NCI-H2029 (cell line): Measurements from ENCODE around the gene CCDC85C.

Source experiments
- DNase-seq: peaks from one replicate; lab custom pipeline; 2025; lab: John Stamatoyannopoulos, UW

Gene CCDC85C

DNA sequence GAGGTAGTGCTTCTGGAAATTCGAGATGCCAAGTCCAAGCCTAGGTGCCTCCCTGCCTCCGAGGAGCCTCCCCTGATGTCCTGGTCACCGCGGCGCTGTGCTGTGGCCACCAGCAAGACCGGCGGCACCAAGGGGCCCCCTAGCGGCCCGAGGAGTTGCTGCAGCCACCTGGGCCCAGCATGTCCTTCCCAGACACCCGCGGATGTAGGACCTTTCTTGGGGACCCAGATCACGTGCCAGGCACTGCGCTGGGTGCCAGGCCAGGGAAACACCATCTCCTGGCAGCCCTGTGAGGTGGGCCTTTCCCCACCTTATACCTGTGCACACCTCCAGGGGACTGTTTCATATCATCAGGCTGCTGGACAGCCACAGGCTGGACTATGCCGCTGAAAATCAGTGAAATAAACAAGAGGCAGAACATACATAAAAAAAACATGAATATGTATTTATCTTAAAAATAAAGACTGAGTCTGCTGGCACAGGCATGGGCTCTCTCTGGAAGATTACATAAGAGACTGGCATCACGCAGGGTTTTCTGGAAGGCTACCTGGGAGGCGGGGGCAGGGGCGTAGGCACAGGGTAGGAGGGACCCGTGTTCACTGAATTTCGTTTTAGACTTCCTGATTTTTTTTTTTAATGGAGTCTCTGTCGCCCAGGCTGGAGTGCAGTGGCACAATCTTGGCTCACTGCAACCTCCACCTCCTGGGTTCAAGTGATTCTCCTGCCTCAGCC is 25.0 kb upstream of the CCDC85C start:
- DNase-seq = peak; percentile 22

DNA sequence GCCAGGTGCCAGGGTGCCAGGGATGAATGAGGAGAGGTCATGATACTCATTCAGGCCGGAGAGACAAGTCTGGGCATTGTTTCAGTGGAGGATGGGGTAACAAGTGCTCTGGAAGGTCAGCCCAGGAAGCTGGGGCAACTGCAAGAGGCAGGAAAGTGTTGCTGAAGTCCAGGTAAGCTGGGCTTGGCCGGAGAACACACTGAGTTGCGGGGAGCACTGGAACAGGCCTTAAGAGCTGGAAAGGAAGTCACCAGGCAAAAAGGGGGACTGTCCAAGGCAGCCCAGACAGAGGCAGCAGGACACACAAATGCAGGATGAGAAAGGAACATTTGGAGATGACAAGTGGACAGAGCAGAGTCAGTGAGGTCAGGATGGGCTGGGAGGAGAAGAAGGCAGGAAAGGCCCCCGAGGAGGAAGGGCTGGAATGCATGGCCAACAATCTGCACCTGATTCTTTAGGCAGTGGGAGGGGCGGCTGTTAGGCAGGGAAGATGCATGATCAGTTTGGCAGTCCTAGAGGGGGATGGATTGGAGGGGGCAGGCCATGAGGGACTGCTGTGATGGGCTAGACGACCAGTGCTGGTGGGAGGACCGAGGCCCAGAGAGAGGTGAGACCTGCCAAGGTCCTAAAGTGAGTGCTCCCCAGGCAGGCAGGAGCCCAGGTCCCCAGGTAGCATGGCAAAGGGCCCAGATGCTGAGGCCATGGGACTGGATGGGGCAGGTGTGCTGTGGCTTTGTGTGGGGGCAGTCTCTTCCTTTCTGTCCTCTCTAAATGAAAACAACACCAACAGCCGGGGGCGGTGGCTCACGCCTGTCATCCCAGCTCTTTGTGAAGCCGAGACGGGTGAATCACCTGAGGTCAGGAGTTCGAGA is 23.7 kb upstream of the CCDC85C start:
- DNase-seq = no peak

DNA sequence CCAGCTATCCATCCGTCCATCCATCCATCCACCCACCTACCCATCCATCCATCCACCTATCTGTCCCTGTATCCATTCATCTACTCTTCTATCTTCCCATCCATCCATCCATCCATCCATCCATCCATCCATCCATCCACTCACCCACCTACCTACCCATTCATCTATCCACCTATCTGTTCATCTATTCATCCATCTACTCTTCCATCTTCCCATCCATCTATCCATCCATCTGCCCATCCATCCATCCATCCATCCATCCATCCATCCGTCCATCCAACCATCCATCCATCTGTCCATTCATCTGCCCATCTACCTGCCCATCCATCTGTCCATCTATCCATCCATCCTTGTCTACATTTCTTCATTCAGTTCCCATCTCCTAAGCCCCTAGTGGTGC is 23.1 kb upstream of the CCDC85C start:
- DNase-seq = no peak

DNA sequence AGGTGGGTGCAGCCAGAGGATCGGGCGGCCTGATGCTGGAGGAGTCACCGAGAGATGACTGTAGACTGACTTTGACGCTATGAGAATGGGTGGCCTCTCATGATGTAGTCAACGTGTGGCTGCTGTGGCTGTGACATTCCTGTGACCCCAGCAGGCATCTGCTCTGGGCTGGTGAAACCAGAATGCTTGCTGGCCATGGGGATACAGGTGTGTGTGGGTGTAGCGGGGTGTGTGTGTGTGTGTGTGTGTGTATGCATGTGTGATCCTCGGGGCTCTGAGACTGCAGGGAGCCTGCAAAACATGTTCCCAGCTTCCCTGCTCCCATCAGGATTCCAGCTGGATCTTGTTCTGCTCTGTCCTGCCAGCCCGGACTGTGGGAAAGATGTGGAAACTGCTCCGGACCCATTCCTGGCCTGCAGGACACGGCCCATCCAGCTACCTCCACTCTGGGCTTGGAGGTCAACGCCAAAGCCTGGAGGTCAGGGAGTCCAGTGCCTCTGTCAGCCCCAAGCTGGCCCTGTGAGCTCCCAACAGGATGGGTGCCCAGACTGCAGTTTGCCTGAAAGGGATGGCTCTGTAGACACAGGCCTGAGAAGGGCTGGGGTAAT is 22.1 kb upstream of the CCDC85C start:
- DNase-seq = no peak

DNA sequence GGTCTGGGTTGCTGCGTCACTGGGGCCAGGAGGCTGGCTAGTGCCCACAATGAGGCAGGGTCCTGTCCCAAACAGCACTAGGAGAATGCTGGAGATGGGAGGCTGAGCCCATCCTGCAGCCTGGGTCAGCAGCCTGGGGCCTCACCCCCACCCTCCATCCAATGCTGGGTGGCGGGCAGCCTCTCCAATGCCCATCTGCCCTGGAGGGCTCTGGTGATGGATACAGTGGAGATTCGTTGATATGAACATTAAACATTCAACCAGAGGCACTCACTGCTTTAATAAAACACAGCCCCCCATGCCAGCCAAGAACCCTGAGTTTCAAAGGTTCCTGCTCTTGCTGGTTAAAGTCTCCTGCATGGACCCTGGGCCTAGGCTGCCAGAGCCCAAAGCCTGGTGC is 21.5 kb upstream of the CCDC85C start:
- no peak for DNase-seq

DNA sequence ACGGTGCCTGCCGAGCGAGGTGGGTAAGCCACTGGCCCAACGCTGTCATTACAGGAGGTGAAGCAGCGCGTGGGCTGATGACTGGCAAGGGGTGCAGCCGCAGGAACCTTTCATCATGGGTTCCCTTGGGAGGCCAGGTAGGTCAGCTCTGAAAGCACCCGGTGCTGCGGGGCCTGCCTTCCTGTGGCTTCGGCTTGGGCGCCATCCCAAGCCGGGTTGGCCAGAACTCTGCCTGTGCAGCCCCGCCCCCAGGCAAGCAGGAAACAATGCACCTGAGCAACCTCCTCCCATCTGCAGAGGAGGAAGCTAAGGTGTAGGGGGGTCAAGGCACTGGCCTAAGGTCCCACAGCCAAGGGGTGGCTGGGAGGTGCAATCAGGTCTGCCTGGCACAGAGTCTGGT is 21.0 kb upstream of the CCDC85C start:
- DNase-seq = no peak

DNA sequence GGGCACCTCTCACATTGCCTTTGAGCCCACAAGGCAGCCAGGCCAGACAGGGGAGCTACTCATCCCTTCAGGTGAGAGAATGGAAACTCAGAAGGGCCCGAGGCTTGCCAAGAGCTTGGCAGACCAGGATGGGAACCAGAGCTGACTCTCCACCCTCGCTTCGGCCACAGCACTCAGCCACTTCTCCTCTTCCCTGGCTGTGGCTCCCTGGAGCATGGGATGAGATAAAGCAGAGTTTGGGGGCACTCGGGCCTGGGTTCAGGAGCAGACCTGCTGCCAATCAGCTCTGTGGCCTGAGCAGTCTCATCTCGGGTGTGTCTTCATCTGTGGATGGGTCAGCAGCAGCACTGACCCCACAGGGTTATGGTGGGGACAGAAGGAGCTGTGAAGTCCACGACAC is 20.0 kb upstream of the CCDC85C start:
- DNase-seq = no peak

DNA sequence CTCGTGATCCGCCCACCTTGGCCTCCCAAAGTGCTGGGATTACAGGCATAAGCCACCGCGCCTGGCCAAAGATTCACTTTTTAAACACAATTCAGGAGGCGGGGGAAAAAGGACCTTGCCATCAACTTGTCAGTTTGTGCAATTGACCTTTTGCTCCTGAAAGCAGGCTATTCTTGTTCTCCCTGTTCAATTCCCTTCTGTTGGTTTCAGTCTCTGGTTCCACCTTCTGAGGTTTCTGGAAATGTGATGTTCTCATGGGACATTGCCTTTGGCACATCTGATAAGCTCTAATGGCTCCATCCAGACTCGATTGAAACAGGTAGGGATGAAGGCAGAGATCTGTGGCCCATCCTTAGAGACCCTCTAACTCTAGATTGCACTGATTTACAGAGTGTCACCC is 17.9 kb upstream of the CCDC85C start:
- no peak for DNase-seq

DNA sequence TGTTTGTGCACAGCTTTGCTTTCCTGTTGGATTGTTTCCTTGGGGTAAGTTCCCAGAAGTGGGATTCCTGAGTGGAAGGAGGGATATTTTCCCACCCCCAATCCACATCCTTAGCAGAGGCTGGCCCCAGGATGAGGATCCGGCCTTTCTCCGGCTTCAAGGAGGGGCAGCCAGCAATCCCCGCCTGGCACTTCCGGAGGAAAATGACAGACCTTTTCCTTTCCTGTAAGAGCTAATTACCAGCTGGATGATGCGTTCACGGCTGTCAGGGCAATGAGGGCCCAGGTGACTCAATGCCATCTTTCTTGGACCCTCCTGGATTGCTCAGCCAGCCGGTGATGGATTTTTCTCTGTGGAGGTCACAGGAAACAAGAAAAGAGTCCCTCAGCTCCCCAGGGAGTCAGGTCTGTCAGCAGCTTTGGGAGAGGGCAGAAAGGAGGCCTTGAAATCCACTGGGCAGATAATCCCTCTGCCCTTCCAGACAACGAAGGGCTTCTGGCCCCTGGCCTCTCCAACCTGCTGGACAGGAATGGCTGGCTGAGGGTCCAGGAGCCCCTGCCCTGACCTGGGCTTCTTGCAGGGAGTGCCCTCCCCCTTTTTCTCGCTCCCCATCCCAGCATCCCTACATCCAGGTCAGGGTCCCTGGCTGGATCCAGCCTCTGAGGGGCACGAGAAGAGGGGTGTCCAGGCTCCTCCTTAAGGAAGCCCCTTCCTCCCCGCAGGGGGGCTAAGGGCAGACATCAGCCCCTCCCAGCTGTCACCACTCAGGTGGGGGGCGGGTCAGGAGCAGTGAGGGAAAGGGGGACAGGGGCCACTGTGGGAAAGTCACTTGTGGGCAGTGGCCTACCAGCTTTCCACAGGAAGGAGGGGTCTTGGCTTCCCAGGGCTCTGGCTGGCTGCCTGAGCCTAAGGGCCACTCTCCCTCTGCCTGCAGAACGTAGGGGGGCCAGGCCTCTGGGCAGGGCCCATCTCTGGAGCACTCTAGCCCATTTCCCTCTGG is 16.1 kb upstream of the CCDC85C start:
- no peak for DNase-seq

DNA sequence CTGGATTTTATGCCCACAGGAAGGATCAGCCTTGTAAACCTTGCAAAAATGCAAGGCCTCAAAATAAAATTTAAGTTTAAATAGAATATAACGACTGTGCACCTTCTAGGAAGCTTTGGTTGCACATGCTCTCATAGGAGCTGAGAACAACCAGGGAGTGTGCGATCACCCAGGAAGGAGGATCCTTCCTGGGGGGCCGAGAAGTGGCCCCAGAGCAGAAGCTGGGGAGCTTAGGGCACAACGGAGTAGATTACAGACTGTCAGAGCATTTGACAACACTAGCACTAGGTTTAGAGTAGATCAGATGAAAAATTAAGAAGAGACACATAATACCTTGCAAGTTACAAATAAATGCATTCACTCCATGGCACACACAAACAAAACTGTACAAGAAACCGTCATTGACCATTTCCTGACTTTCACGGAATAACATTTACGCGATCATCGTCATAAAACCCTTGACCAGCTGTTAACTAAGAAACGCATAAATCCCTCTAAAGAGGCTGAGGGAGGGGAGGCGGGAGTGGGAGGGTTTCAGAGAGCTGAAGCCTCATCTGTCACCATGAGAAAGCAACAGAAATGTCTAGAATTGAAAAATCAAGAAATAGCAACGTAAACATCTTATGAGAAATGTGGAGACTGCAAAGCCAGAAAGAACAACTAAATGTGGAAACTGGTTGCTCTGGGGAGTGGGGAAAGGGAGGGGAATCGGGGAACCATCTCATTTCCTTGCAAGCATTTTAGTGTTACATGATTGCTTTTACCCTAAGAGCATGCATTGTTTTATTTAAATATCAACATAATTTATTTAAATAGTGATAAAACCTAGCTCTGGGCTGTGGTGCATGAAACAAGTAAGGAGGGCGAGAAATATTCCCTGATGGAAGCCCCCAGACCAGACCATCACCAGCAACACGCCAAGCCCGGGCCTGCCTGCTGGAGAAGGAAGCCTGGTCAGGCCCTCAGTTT is 13.1 kb upstream of the CCDC85C start:
- no peak for DNase-seq

DNA sequence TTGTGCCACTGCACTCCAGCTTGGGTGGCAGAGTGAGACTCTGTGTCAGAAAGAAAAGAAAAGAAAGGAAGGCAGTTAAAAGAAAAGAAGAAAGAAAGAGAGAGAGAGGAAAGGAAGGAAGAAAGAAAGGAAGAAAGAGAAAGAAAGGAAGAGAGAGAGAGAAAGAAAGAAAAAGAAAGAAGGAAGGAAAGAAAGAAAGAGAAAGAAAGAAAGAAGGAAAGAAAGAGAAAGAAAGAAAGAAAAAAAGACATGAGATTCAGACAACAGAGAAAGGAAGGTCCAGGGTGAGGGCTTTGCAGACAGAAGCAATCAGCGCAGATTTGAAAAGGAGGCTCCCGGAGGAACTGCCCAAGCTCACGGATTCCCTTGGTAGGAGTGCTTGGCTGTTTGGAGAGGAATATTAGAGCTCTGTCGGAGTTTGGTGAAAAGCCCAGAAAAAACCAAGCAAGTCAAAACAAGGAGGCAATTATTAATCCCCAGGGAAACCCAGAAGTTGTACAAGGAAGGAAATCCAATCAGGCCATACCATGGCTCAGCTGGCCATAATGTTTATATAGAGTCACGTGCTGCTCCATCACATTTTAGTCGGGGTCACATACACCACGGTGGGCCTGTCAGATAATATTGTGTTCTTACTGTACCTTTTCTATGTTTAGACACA is 11.6 kb upstream of the CCDC85C start:
- DNase-seq = no peak

DNA sequence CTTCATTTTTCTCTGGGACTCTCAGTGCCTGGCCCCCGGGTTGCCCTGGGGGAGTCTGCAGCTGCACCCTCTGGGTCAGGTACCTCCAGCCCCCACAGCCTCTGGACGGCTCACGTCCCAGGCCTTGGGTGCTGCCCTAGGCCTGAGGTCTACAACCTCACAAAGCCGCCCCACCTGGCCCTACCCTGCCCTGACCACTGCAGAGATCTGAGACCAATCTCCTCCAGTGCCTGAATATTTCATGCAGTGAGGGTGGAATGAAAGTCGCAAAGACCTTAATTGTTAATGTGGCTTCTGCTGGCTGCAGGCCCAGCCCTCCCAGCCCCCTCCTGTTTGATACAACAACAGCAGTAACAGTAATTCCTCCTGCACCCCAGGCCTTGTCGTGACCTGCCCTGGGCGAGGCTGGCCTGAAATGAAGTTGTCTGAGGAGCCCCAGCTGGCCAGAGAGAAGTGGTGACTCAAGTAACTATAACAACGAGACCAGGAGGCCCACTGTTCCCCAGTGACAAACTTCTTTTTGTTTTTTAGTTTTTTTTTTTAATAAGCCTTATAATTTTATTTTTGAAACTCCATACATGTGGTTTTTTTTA is 8.8 kb upstream of the CCDC85C start:
- DNase-seq = no peak

DNA sequence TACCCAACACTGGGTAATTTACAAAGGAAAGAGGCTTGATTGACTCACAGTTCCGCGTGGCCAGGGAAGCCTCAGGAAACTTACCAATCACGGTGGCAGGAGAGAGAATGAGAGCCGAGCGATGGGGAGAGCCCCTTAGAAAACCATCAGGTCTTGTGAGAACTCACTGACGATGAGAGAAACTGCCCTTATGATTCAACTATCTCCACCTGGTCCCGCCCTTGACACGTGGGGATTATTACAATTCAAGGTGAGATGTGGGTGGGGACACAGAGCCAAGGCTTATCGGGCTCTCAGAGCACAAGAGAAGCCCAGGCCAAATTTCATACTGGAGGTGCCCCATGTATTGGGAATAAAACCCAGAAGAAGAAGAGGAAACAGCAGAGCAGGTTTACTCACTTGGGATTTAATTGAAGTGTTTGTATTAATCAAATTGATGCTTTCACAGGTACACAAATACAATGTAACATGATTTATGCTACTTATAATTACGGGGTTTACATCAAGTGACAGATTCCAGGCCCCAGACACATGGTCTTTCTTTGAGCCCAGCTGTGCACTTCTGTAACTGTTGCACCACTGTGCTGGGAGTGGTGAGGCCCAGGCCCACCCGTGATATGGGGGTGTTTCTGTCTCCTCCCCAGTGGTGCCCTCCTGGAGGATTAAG is 8.2 kb upstream of the CCDC85C start:
- no peak for DNase-seq

DNA sequence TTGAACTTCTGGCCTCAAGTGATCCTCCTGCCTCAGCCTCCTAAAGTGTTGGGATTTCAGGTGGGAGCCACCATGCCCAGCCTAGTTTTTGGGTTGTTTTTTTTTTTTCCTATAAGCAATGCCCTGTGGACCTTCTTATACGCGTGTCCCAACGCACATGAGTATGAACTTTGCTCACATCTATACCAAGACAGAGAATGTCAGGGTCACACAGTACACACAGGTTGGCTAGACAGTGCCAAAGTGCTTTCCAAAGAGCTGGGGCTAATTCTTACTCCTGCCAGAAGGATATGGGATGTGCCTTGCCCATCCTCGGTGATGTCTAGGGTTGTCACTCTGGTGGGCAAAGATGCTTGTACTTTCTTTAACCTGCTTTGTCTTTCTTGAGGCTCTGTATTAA is 7.6 kb upstream of the CCDC85C start:
- no peak for DNase-seq

DNA sequence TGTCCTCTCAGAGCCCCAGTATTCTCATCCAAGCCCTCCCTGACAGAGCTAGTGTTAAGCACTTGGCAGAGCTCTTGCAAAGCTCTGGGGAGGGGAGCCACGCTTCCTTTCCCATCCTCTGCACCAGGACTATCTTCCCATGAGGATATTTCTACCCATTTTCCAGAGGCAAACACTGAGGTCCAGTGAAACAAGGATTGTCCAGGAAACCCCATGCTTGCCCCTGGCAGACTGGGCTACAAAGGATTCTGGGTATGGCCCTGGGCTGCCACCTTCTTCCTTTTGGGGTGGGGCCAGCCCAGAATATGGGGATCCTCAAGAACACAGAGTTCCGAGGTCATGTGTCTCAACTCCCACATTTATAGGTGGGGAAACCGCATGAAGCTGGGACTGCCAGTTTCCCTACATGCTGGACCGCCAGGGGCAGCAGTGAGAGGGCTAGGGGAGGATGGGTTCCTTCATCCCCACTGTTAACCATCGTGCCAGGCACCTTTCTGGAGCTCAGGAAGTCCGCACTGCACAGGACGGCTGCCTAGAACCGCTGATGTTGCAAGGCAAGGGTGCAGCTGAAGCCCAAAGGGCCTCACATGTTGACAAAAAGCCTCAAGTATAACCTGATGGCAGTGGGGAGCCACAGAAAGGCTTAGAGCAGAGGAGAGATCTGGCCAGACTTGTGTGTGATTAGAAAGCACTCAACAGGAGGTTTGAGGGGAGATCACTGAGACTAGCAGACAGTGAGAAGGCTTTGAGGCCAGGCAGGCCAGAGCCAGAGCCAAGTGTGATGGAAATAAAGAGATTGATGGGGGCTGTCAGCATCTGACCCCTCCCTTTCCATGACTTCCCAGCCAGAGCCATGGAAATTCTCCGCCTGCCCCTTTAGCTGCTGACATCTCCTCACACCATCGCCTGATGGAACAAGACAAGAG is 5.5 kb upstream of the CCDC85C start:
- DNase-seq = no peak

DNA sequence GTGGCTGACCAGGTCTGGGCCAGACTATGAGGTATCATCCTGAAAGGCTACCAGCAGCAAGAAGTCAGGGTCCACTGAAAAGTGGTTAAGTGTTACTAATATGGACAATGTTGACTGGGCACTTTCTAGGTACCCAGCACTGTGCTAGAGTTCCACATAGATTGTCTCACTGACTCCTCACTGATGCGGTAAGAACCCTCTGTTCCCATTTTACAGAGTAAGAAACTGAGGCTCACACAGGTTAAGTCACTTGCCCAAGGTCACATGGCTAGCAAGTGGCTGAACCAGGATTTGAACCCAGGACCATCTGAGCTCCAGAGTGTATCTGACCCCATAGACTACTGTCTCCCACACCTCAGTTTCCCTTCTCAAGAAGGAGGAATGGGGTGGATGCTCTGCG is 4.6 kb upstream of the CCDC85C start:
- no peak for DNase-seq

DNA sequence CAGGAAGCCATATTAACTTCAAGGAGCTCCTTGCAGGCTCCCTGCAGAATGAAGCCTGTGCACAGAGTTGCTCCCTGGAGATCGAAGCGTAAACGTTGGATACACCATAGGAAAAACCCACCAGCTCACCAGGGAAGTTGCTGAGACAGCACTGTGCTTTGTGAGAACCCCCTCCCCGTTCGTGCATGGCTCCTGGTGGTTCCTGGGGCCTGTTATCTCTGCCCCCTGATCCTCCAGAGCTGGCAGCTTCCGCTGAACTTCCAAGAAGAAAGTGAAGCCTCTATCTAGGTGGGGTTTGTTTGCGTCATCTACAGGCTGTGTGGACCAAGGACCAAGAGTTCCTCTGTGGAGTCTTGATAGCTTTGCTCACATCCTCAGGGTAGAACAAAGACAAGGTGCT is 2.4 kb upstream of the CCDC85C start:
- DNase-seq = no peak
